H1 (cell line): Measurements from ENCODE around the gene PRMT3. TPM values are rescaled to one million over a fixed set of nuclear protein-coding genes. Genes with fewer than 3 reads are reported as not detected.

ENCODE experiments used
- ATF2 ChIP-seq: IDR thresholded peaks from 2 replicates; pipeline ENCODE4 v1.6.1; 2012; ENCODE audit warnings: low read length, inconsistent platforms
- BCL11A ChIP-seq, 2 experiments: IDR thresholded peaks; one replicate each; pipeline ENCODE4 v1.6.1; 2011; ENCODE audit warnings: low read depth in 2 of 2, low read length in 2 of 2, mild to moderate bottlenecking in 2 of 2
- CBX5 ChIP-seq: fragments of 300-800, 300-1000 bp; sonication (generic); IDR thresholded peaks from 2 replicates; pipeline ENCODE4 v1.7.1; 2016; ENCODE audit warnings: antibody characterized with exemption, low read length, low read depth
- CBX8 ChIP-seq: fragments of 300-800, 300-1000 bp; sonication (generic); IDR thresholded peaks from 2 replicates; pipeline ENCODE4 v1.7.1; 2016; ENCODE audit warnings: low read depth, low read length, borderline replicate concordance
- CHD2 ChIP-seq: IDR thresholded peaks from 2 replicates; pipeline ENCODE4 v1.6.1; 2012; ENCODE audit warnings: low read length, improper control_type of control experiment
- CREB1 ChIP-seq: IDR thresholded peaks from 2 replicates; pipeline ENCODE4 v1.6.1; 2012; ENCODE audit warnings: inconsistent platforms
- CTBP2 ChIP-seq: IDR thresholded peaks from 2 replicates; pipeline ENCODE4 v1.7.0; 2011; ENCODE audit warnings: borderline replicate concordance, mild to moderate bottlenecking, moderate library complexity, mixed read lengths, low read length; ENCODE audit not compliant: insufficient read depth, insufficient read length
- CTCF ChIP-seq, 3 experiments: IDR thresholded peaks; 1 replicate in 2 of 3; 2 replicates in 1 of 3; pipeline versions ENCODE4 v1.5.1 to v1.6.1; 2011; ENCODE audit warnings: low read length in 3 of 3, mild to moderate bottlenecking in 3 of 3, inconsistent platforms in 2 of 3, low read depth in 1 of 3, moderate library complexity in 1 of 3; ENCODE audit not compliant: insufficient read depth in 1 of 3; ENCODE audit errors: control extremely low read depth in 1 of 3
- EZH2 ChIP-seq: fragments of 200-600 bp; sonication (generic); IDR thresholded peaks from 2 replicates; pipeline ENCODE4 v1.7.1; 2012; ENCODE audit warnings: low read depth, mild to moderate bottlenecking, moderate library complexity, low read length, inconsistent platforms; ENCODE audit not compliant: severe bottlenecking
- JUN ChIP-seq: IDR thresholded peaks from 2 replicates; pipeline ENCODE4 v1.6.1; 2011; ENCODE audit warnings: low read depth, mild to moderate bottlenecking, improper control_type of control experiment, low read length
- KDM4A ChIP-seq: IDR thresholded peaks from one replicate; pipeline ENCODE4 v1.7.1; 2012; ENCODE audit warnings: low read depth, mild to moderate bottlenecking, moderate library complexity, low read length, inconsistent platforms; ENCODE audit not compliant: severe bottlenecking
- KDM5A ChIP-seq: fragments of 200-600 bp; IDR thresholded peaks from 2 replicates; pipeline ENCODE4 v1.7.1; 2012; ENCODE audit warnings: mild to moderate bottlenecking, low read length, inconsistent platforms, mixed read lengths
- PHF8 ChIP-seq: fragments of 200-600 bp; sonication (generic); conservative IDR thresholded peaks from 2 replicates; pipeline ENCODE4 v1.7.1; 2012; ENCODE audit warnings: low read depth, mild to moderate bottlenecking, inconsistent platforms, low read length, moderate library complexity
- POLR2A ChIP-seq, 2 experiments: IDR thresholded peaks; 1 replicate in 1 of 2; 2 replicates in 1 of 2; pipeline ENCODE4 v1.6.1; 2011; ENCODE audit warnings: low read depth in 2 of 2, low read length in 2 of 2, mild to moderate bottlenecking in 2 of 2; ENCODE audit errors: control extremely low read depth in 1 of 2
- POLR2AphosphoS5 ChIP-seq: IDR thresholded peaks from 2 replicates; pipeline ENCODE4 v1.6.1; 2011; ENCODE audit warnings: low read depth, low read length
- RFX5 ChIP-seq: IDR thresholded peaks from 2 replicates; pipeline ENCODE4 v1.6.1; 2011; ENCODE audit warnings: low read depth, low read length, improper control_type of control experiment, borderline replicate concordance
- SAP30 ChIP-seq: fragments of 300-600 bp; sonication (generic); IDR thresholded peaks from 2 replicates; pipeline ENCODE4 v1.7.1; 2012; ENCODE audit warnings: low read length, moderate library complexity, mild to moderate bottlenecking, inconsistent platforms; ENCODE audit not compliant: insufficient read depth, insufficient replicate concordance
- SP2 ChIP-seq: IDR thresholded peaks from 2 replicates; pipeline ENCODE4 v1.6.1; 2012; ENCODE audit warnings: mild to moderate bottlenecking, low read length, inconsistent platforms
- TEAD4 ChIP-seq: IDR thresholded peaks from 2 replicates; pipeline ENCODE4 v1.6.1; 2012; ENCODE audit warnings: low read depth, low read length, inconsistent platforms, mixed read lengths
- ZNF274 ChIP-seq: IDR thresholded peaks from 2 replicates; pipeline ENCODE4 v1.7.0; 2012; ENCODE audit warnings: low read length, borderline replicate concordance; ENCODE audit errors: extremely low read depth
- polyA plus RNA-seq, 7 experiments: library from polyadenylated mRNA; depleted of rRNA in 3 of 7; stranded (reverse) in 5 of 7; unstranded in 2 of 7; fragments of >200 nt in 5 of 7; fragments of 200-250 nt in 2 of 7; gene quantifications; 1 replicate in 5 of 7; 2 replicates in 1 of 7; 4 replicates in 1 of 7; pipeline versions ENCODE4 v1.2.1 to v1.2.3, GENCODE V29; 2011 to 2013; ENCODE audit warnings: missing spikeins in 2 of 7, mixed read lengths in 2 of 7
- total RNA-seq: library from RNA; stranded (reverse); fragmentation: NEBNext Ultra II Directional; extraction: Animal tissue kit (Norgen Biotek cat#: 25700); gene quantifications from 2 replicates; pipeline ENCODE4 v1.2.1, GENCODE V29; 2021

Gene PRMT3
- total and polyA plus RNA-seq, 2 of the 8 experiments (the other 6 are each of a cell fraction or from before 2014, with no cell fraction given), result 11.2 to 26.5 TPM

GRCh38 chr11:20363500-20364340 lies 23.8 kb upstream of the PRMT3 start, which contains the start of gene HTATIP2 (continued):
- no peak for TF ChIP-seq CTCF (IDR thresholded peaks at IDR 0.05; ENCODE audit: control extremely low read depth in 1 of 3, insufficient read depth in 1 of 3, low read depth in 1 of 3, low read length in 3 of 3)
- TF ChIP-seq POLR2A (IDR thresholded peaks at IDR 0.05; ENCODE audit: control extremely low read depth in 1 of 2, low read depth in 2 of 2, low read length in 2 of 2), result no peak; a peak in 1 of 3 replicates
- TF ChIP-seq JUN, result no peak
- TF ChIP-seq POLR2AphosphoS5, result no peak; the same call in 1 of the 2 replicates
- TF ChIP-seq PHF8, result peak; percentile 69; the same call in 1 of the 2 replicates
- TF ChIP-seq CREB1, result no peak; the same call in 1 of the 2 replicates
- no peak for TF ChIP-seq CBX5
- no peak for TF ChIP-seq CHD2
- no peak for TF ChIP-seq CBX8
- no peak for TF ChIP-seq KDM5A
- no peak for TF ChIP-seq SP2
- peak; percentile 42 for TF ChIP-seq EZH2
- peak; percentile 99 for TF ChIP-seq KDM4A
- peak; percentile 51; the same call in 1 of the 2 replicates for TF ChIP-seq TEAD4
- peak; percentile 68 for TF ChIP-seq CTBP2
- TF ChIP-seq ATF2, result no peak
- no peak for TF ChIP-seq BCL11A (IDR thresholded peaks at IDR 0.05; ENCODE audit: low read depth in 2 of 2, low read length in 2 of 2)
- no peak for TF ChIP-seq ZNF274
- no peak for TF ChIP-seq RFX5
- TF ChIP-seq SAP30, result no peak
